DMS114 treated with DMSO at 0.1 percent for 48 hours (cell line): ENCODE measurements around the gene WDR41.
"Not testable (repeated sequence)": the region's sequence is repeated elsewhere in the genome, so short reads cannot be mapped to it uniquely, and the experiment has no call there.

Source experiments
- DNase-seq: peaks from one replicate; lab custom pipeline; 2025; ENCODE audit not compliant: unreplicated experiment; lab: John Stamatoyannopoulos, UW

Gene WDR41

GRCh38 chr5:77409870-77410621 is 82.1 kb downstream of the WDR41 start:
- no peak for DNase-seq

- DNase-seq: no peak
Observed at GRCh38 chr5:77407152-77407551, 85.0 kb downstream of the WDR41 start.

GRCh38 chr5:77402796-77403195 is 89.3 kb downstream of the WDR41 start:
- DNase-seq: no peak

GRCh38 chr5:77400645-77401044 is 91.5 kb downstream of the WDR41 start:
- no peak for DNase-seq

GRCh38 chr5:77398896-77399295 is 93.2 kb downstream of the WDR41 start:
- no peak for DNase-seq

- no peak for DNase-seq
Observed at GRCh38 chr5:77398458-77398857, 93.7 kb downstream of the WDR41 start.

GRCh38 chr5:77397686-77398292 is 94.3 kb downstream of the WDR41 start:
- no peak for DNase-seq

GRCh38 chr5:77396017-77396416 is 96.1 kb downstream of the WDR41 start:
- DNase-seq: no peak

GRCh38 chr5:77394064-77394715 is 97.9 kb downstream of the WDR41 start:
- no peak for DNase-seq

GRCh38 chr5:77391240-77391765 is 100.8 kb downstream of the WDR41 start:
- DNase-seq: no peak

- no peak for DNase-seq
Observed at GRCh38 chr5:77390795-77391194, 101.3 kb downstream of the WDR41 start.

- no peak for DNase-seq
Observed at GRCh38 chr5:77390221-77390620, 101.9 kb downstream of the WDR41 start.

- DNase-seq: no peak
Observed at GRCh38 chr5:77389746-77390145, 102.4 kb downstream of the WDR41 start.

- not testable (repeated sequence) for DNase-seq
Observed at GRCh38 chr5:77386340-77386739, 105.8 kb downstream of the WDR41 start.

- not testable (repeated sequence) for DNase-seq
Observed at GRCh38 chr5:77383336-77383735, 108.8 kb downstream of the WDR41 start.
